HL-60/S4 (cell line): ENCODE data around the gene PTPN13.

Experiments
- in situ Hi-C: fragments of 300-500 bp; cut with MboI; formaldehyde crosslinking; loops from 2 replicates; pipeline ENCODE4 v1.14.3; 2022; ENCODE audit warnings: low sequenced_read_pairs

PTPN13 gene

DNA sequence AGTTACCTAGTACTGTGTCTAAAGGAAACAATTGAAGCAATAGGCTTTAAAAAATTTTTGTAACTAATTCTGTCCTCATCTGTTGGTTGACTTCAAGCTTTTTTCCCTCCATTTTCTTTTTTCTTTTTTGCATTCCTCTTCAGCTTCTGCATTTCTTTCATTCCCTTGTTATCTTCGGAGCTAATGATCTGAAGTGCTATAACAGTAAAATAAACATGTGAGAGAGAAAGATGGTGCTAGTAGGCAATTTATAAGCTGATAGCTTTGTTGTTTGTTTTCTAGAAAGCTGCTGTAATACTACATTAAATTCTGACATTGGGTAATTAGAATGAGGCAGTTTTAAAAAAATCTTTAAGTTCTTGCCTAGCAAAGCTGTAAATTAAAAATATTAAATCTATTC is 37.1 kb downstream of the PTPN13 start:
- in situ Hi-C loops = no loop called here

DNA sequence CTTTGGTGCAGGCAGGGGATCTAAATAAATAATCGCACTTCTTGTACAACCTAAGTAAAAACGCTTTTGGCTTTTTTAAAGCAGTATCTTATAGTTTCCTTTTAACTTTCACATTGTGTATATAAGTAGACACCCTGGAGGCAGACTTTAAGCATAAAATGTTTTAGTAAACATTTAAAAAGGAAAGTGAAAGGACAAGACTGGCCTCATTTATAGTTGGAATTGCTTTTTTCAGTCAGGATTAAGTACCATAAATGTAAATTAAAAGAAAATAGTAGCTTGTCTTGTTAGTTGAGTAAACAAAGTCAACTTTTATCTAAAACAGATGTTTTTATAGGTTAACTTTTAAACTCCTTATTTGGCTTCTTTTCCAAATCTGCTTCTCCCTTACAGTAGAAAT is 39.7 kb downstream of the PTPN13 start:
- in situ Hi-C loops = no loop called here

DNA sequence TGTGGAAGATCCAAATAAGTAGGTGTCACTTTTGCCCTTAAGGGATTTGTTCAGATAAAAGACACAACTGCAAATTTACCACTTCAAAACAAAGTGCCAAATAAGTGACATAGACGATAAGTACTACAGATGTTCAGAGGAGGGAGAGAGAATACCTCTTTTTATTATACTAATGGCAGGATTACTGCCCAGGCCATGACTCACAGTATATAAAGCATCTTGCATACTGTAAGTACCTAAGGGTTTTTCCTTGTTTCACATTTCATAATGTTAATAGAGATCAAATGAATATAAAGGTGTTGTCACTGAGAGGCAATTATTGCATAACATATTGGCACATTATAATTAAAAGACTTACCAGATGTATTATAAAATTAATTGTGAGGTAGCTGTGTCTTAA is 46.4 kb downstream of the PTPN13 start:
- in situ Hi-C loops = no loop called here

DNA sequence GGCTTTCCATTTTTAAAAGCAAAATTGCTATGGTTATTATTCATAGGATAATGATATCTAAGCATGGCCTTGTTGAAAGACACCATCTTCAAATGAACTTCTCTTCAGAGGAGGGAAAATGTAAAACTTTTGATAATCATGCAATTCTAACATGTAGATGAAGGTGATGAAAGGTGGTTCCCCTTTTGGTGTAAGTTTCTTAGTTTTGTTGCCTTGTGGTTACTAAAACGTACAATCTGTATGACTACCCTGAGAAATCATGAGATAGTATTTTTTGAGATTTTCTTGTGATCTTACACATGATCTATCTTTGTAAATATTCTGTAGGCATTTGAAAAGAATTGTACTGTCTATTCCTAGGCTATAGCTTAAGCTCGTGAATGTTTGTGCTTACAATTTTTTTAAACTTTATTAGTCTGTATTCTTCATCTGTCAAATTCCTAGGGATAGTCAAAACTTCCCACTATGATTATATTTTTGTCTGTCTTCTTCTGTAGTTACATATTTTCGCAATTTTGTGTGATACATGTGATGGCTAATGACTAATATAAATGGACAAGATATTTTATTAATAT is 47.5 kb downstream of the PTPN13 start:
- in situ Hi-C loops = no loop called here

DNA sequence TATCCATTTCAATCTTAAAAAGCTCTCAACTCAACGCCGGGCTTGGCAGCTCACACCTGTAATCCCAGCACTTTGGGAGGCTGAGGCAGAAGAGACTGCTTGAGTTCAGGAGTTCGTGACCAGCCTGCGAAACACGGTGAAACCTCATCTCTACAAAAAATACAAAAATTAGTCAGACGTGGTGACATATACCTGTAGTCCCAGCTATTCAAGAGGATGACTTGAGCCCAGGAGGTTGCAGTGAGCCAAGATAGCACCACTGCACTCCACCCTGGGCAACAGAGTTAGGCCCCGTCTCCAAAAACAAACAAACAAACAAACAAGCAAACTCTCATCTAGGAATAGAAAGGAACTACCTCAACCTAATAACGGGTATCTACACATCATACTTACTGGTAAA is 50.8 kb downstream of the PTPN13 start:
- in situ Hi-C loops = no loop called here

DNA sequence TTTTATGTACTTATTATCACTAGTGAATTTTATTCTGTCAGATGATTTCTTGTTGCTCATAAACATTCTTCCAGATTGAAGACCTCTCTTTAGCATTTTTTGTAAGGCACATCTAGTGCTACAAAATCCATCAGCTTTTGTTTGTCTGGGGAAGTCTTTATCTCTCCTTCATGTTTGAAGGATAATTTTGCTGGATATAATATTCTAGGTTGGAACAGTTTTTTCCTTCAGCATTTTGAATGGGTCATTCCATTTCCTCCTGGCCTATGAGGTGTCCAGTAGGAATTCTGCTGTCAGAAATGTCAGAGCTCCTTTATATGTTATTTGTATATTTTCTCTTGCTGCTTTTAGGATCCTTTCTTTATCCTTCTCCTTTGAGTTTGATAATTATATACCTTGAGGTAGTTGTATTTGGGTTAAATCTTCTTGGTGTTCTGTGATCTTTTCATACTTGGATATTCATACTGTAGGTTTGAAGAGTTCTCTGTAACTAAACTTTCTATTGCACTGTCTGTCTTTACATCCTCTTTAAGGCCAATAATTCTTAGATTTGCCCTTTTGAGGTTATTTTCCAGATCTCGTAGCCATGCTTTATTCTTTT is 58.3 kb downstream of the PTPN13 start:
- in situ Hi-C loops = loop anchor here (25.0 kb wide), 1 partner anchor 585 kb away; no protein-coding TSS in a partner anchor

DNA sequence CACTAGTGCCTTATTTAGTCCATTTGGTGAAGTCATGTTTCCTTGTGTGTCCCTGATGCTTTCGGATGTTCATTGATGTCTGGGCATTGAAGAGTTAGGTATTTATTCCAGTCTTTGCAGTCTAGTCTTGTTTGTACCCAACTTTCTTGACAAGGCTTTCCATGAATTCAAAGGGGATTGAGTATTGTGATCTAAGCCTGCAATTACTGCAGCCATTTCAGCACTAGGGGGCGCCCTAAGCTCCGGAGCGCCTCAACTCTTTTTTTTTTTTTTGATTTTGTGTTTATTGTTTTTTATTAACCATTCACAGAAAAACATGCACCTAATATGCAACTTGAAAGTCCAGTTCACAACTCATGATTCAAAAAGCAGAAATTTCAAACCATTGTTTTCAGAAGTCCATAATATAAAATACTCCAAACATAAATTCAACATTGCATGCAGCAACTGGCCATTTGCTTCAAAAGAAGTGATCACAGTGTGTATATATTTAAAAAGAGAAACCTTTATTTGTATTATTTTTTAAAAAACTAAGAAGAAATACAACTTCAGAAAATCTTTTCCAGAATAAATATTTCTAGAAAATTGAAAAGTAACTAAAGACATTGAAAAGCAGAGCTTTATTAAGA is 59.2 kb downstream of the PTPN13 start:
- in situ Hi-C loops = loop anchor here (25.0 kb wide), 1 partner anchor 584 kb away; no protein-coding TSS in a partner anchor

DNA sequence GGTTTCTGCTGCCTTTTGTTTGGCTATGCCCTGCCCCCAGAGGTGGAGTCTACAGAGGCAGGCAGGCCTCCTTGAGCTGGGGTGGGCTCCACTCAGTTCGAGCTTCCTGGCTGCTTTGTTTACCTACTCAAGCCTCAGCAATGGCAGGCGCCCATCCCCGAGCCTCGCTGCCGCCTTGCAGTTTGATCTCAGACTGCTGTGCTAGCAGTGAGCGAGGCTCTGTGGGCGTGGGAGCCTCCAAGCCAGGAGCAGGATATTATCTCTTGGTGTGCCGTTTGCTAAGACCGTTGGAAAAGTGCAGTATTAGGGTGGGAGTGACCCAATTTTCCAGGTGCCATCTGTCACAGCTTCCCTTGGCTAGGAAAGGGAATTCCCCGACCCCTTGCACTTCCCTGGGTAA is 62.7 kb downstream of the PTPN13 start:
- in situ Hi-C loops = loop anchor here (25.0 kb wide), 1 partner anchor 581 kb away; no protein-coding TSS in a partner anchor

DNA sequence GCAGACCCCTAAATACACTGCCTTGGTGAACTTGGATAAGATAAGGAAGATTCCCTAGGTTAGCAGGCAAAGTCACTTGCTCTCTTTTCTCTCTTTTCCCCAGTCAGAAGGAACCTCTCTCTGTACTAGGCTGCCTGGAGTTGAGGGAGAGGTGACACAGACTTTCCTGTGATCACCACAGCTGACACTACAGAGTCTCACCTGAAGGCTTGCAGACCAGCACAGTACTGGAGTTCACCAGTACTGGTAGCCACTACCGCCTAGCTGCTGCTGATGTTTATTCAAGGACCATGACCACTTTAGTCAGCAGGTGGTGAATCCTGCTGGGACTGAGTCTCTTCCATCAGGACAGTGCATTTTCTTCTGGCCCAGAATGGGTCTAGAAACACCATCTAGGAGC is 63.3 kb downstream of the PTPN13 start:
- in situ Hi-C loops = loop anchor here (25.0 kb wide), 1 partner anchor 580 kb away; no protein-coding TSS in a partner anchor

DNA sequence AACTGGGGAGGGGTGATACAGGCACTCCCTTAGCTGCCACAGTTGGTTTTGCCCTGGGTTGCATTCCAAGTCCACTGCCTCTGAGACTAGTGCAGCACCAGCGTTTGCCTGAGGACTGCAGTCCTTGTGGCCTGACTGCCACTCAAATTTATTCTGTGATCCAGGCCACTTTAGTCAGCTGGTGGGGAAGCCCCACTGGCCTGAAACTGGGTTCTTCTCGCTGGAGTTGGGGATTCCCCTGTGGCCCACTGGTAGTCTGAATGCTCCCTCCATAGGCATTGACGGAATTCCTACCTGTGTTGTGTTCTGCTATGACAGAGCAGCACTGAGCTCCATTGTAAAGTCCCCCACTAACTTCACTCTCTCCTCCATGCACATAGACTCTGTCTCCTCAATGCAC is 63.8 kb downstream of the PTPN13 start:
- in situ Hi-C loops = loop anchor here (25.0 kb wide), 1 partner anchor 579 kb away; no protein-coding TSS in a partner anchor

DNA sequence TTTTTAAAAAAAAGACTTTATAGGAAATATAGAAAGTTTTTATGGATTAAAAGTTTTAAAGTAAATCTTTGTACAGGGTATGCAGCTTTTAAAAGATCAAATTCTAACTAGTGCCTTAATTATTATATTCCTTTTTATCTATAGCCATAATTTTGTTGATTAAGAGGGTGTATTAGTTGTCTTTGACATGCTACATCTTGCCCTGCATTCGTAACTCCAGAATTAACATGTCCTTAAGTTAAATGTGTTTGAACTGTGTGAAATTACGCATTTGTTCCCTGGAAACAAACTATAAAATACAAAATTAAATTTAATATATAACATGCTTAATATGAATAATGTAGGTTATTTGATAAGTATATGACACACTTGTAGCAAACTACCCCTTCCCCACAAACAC is 66.3 kb downstream of the PTPN13 start:
- in situ Hi-C loops = loop anchor here (25.0 kb wide), 1 partner anchor 577 kb away; no protein-coding TSS in a partner anchor

DNA sequence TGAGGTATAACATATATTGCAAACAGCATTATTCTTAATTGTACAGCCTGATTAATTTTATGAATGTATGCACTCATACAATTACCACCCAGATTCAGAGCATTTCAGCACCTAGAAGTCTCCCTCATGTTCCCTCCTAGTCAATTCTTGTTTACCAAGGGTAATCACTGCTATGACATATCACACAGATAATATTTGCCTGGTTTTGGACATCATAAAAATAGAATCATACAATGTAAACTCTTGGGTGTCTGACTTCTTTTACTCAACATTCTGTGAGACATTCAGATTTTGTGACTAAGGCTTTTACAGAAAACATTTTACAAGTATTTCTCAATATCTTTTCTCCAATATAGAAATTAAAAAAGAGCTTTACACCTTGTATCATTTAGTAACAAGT is 66.9 kb downstream of the PTPN13 start:
- in situ Hi-C loops = loop anchor here (25.0 kb wide), 1 partner anchor 576 kb away; no protein-coding TSS in a partner anchor

DNA sequence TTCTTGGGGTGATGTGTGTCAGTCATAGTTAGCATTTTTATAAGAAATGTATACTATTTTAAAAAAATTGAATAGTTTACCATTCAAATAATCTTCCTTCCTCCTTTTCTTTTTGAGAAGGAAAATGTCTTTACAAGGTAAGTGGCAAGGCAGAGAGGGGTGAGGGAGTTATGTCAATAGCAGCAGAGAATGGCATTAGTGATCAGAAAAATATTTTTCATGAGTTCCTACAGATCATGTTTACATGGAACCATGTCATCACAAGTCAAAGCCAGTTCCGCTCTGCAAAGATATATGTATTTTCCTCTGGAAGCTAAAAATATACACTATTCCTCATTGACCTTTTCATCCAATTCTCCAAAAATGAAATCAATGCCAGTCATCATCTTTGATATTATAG is 67.3 kb downstream of the PTPN13 start:
- in situ Hi-C loops = loop anchor here (25.0 kb wide), 1 partner anchor 576 kb away; no protein-coding TSS in a partner anchor

DNA sequence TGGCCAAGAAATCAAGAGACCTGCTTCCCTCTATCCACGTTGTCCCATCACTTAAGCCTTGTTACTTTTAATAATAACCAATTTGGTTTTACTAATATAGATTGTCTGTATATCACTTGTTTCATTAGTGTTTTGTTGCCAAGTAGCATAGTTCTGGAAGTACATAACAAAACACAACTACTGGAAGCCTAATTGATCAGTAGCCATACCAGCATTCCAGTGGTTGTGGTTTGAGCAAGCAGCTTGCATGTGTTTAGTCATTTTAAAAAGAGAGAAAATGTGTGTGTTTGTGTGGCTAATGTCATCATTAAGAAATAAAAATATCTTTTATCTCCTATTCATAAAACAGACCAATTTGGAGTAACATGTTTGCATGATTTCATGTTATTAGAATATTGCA is 70.8 kb downstream of the PTPN13 start:
- in situ Hi-C loops = loop anchor here (25.0 kb wide), 1 partner anchor 572 kb away; no protein-coding TSS in a partner anchor

DNA sequence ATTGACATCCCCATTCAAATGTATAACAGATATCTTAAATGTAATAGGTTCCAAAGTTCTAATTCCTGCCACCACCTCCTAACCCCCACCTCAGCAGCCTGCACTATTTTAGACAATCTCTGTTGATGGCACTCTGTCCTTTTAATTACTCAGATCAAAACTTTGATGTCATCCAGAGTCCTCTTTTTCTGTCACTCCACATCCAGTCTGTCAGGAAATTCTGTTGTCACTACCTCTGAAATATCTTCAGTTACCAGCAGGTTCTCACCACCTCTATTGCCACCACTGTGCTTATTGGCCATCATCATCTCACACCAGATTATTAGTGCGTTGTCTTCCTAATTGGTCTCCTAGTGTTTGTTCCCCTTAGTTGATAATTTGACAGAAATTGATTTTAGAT is 76.2 kb downstream of the PTPN13 start:
- in situ Hi-C loops = loop anchor here (25.0 kb wide), 1 partner anchor 567 kb away; no protein-coding TSS in a partner anchor

DNA sequence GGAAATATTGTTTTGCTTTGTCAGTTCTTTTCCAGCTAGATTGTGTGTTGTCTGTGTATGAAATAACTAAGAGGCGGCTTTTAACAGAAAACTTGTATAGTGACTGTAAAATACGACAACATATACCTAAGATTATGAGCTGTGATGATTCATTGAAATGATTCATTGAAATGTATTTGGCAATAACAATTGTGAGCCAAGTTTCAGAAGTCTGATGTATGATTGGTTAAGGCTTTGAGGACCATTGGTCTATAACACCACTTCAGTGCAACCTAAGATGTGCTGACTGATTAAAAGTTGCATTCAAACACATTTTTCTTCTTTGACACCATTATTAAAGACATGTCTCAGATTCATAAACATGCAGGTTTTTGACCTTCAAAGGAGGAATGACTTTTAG is 76.6 kb downstream of the PTPN13 start:
- in situ Hi-C loops = loop anchor here (25.0 kb wide), 1 partner anchor 567 kb away; no protein-coding TSS in a partner anchor

DNA sequence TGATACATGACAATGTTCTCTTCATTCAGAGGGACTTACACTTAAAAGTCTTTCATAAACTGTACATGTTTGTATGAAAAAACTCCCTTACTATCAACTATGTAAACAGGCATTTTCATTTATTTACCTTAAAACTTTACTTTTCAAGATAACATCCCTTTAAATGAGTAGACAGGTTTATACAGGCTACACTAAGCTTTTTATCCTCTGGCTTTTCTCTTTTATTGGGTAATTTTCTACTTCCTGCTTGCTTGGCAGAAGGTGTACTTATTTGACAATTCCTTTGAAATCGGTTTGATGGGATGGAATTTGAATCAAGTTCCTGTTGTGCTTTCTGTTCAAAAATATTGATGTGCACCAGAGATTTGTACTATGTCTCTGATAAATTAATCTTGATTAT is 81.4 kb downstream of the PTPN13 start:
- in situ Hi-C loops = no loop called here

DNA sequence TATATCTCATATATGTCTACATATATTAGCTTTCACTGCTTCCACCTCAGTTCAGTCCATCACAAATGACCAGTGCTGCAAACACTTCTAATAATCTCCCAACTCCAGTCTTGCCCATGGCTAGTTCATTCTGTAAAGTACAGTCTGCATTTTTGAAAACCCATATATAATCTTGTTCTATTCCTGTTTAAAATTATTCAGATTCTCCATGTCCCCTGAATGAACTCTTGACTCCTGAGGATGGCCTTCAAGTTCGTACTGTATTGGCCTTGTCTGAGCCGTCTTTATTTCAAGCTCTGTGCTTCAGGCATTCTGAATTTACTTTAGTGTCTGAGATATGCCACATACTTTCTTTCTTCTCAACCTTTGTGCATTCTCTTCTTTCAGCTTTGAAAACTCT is 84.7 kb downstream of the PTPN13 start:
- in situ Hi-C loops = no loop called here

DNA sequence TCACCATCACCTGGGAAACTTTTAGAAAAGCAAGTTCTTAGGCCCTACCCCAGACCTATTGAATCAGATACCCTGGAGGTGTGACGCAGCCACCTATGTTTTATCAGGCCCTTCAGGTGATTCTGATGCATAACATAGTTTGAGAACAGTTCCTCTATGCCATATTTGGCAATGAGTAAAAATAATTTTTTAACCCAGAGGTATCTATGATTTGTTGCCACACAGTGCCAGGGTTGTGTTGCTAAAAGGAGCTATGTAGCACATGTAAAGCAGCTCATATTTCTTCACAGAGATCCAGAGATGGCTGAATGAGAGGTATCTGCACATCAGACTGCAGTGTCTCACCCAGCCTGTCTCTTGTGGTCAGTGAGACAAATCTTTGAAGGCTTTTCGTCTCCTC is 85.3 kb downstream of the PTPN13 start:
- in situ Hi-C loops = no loop called here

DNA sequence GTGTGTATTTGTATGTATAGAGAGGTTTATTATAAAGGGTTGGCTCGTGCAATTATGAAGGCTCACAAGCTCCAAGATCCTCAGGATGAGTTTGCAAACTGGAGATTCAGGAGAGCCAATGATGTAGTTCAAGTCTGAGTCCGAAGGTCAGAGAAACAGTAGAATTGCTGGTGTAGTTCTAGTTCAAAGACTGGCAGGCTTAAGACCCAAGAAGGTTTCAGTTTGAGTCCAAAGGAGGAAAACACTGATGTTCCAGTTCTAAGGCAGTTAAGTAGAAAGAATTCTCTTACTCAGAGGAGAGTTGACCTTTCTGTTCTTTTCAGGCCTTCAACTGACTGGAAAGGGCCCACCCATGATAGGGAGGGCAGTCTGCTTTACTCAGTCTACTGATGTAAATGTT is 89.1 kb downstream of the PTPN13 start:
- in situ Hi-C loops = no loop called here

DNA sequence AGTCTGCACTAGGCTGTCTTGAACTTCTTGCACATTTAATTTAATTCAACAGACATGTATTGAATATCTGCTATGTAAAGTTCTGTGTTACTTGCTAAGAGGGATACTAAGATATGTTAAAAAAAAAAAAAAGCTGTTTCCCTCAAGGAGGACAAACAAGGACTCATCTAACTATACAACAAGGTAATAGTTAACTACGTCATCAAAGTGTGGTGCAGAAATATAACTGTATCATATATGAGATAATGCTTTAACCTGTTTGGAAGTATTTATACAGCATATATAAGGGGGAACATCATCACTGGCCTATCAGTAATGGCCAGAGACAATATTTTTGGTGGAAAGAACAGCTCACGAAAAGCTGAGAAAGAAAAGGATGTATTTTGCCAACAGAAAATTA is 89.9 kb downstream of the PTPN13 start:
- in situ Hi-C loops = no loop called here

DNA sequence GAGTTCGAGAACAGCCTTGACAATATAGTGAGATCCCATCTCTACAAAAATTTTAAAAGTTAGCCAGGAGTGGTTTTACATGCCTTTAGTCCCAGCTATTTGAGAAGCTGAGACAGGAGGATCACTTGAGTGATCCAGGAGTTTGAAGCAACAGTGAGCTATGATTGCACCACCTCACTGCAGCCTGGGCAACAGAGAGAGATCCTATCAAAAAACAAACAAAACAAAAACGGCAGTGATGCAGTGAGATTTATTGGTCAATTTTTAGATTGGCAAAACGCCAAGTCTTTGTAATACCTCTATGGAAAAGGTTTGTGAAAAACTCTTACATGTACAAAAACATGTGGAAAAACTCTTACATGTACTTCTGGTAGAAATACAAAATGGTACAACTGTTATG is 91.3 kb downstream of the PTPN13 start:
- in situ Hi-C loops = no loop called here
